Epithelial cell of esophagus (primary cell): Measurements from ENCODE around the gene NUPR1.

ENCODE experiments used
- DNase-seq: peaks from one replicate; pipeline ENCODE4 v3.0.0; 2010; ENCODE audit warnings: low read depth
- H3K4me3 ChIP-seq: 2 replicates; pipeline ENCODE4 v1.5.1; 2011; ENCODE audit warnings: mild to moderate bottlenecking, low read length, control low read depth
- TF ChIP-seq, protein P1 (sequence below): IDR thresholded peaks from 2 replicates; pipeline ENCODE4 v1.5.1; 2011; ENCODE audit warnings: low read depth, mild to moderate bottlenecking, low read length, control low read depth, inconsistent platforms; ENCODE audit not compliant: insufficient read depth; ENCODE audit errors: missing control alignments

Gene NUPR1

DNA sequence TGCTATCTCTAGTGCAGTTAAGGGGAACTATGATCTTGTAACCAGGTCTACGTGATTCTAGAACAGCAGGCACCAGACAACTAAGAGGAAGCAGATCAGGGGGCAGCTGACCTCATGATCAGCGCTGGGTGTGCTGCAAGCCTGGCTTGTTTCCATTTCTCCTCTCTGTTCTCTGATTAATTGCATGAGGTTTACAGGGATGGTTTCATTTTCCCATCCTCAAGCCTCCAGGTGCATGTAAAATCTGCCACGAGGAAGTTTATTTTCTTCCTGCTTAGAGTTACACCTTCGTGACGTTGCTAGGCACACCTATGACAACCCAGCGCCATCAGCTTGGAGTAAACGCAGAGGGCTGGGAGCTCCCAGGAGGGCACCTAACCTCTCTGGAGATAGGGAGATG is 4.3 kb upstream of the NUPR1 start:
- H3K4me3 ChIP-seq, result no peak overlapping the region
- peak; percentile 49 for DNase-seq
- TF ChIP-seq, protein P1, sequence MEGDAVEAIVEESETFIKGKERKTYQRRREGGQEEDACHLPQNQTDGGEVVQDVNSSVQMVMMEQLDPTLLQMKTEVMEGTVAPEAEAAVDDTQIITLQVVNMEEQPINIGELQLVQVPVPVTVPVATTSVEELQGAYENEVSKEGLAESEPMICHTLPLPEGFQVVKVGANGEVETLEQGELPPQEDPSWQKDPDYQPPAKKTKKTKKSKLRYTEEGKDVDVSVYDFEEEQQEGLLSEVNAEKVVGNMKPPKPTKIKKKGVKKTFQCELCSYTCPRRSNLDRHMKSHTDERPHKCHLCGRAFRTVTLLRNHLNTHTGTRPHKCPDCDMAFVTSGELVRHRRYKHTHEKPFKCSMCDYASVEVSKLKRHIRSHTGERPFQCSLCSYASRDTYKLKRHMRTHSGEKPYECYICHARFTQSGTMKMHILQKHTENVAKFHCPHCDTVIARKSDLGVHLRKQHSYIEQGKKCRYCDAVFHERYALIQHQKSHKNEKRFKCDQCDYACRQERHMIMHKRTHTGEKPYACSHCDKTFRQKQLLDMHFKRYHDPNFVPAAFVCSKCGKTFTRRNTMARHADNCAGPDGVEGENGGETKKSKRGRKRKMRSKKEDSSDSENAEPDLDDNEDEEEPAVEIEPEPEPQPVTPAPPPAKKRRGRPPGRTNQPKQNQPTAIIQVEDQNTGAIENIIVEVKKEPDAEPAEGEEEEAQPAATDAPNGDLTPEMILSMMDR, result no peak

DNA sequence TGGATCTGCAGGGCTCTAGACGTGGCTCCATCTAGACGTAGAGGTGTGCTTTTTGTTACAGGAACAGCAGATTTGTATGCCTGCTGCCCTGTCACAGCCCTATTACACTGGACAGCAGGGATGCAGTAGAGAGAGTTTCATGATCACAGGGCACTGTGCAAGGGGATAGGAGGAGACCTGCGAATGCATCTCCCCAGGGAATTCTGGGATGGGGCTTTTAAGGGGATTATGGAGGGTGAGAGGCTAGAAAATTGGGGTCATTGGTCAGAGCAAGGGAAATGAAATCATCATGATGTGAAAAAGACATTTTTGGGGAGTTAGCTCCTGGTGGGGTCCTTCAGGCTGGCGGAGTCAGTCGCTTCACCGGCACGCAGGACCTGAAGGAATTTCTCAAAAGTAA is 3.9 kb upstream of the NUPR1 start:
- TF ChIP-seq, protein P1, result no peak
- no peak overlapping the region for H3K4me3 ChIP-seq
- no peak for DNase-seq

DNA sequence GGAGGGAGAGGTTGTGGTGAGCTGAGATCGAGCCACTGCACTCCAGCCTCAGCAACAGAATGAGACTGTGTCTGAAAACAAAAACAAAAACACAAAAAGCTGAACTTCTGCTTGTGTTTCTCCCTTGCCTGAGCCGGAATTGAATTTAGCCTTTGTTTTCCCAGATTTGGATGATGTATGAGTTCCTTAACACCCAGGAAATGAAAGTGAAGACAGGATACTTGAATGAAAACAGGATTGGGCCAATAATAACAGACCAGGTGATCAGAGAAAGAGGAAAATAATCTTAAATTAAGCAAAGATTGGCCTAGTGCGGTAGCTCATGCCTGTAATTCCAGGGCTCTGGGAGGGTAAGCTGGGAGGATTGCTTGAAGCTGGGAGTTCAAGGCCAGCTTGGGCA is 1.6 kb upstream of the NUPR1 start:
- TF ChIP-seq, protein P1, result no peak
- H3K4me3 ChIP-seq, result no peak overlapping the region
- DNase-seq, result no peak

DNA sequence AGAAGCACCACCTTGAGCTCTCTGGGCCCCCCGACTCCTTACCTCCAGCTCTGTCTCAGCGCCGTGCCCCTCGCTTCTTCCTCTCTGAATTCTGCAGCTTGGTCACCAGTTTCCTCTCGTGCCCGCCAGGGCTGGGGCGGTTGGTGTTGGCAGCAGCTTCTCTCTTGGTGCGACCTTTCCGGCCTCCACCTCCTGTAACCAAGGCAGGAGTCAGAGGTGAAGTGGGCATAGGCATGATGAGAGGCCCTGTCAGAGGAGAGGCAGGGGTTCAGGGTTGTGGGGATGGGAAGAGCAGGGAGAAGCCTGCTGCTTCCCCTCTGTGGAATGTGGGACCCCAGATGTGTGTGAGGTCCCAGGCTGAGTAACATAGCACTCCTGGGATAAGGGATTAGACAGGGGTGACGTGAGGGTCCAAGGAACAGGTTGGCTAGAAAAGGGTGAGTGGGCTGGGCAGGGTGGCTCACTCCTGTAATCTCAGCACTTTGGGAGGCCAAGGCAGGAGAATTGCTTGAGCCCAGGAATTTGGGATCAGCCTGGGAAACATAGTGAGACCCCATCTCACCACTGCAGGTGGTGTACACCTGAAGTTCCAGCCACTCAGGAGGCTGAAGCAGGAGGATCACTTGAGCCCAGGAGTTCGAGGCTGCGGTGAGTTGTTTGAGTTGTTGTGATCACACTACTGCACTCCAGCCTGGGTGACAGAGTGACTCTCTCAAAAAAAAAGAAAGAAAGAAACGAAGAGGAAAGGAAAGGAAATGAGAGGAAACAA is 626 bp downstream of the NUPR1 start:
- peak overlapping the region; percentile 94 for H3K4me3 ChIP-seq
- no peak for DNase-seq
- TF ChIP-seq, protein P1, result no peak

DNA sequence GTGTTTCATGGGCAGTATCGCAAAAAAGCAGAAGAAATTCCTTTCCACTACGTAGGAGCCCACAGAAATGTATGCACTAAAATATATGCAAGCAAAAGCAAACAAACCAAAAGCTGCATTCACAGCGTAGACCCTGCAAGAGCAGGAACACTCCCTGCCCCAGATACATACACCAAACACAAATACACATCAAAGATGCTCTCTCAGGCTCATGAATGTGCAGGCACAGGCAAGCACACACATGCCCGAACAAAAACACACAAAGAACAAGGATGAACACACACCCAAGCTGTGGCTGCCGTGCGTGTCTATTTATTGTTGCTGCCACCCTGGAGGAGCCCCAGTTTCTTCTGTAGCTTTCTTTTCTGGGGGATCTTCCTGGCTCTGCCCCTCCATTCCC is 1.7 kb downstream of the NUPR1 start:
- TF ChIP-seq, protein P1, result no peak
- H3K4me3 ChIP-seq, result peak overlapping the region; percentile 94
- DNase-seq, result peak; percentile 96

DNA sequence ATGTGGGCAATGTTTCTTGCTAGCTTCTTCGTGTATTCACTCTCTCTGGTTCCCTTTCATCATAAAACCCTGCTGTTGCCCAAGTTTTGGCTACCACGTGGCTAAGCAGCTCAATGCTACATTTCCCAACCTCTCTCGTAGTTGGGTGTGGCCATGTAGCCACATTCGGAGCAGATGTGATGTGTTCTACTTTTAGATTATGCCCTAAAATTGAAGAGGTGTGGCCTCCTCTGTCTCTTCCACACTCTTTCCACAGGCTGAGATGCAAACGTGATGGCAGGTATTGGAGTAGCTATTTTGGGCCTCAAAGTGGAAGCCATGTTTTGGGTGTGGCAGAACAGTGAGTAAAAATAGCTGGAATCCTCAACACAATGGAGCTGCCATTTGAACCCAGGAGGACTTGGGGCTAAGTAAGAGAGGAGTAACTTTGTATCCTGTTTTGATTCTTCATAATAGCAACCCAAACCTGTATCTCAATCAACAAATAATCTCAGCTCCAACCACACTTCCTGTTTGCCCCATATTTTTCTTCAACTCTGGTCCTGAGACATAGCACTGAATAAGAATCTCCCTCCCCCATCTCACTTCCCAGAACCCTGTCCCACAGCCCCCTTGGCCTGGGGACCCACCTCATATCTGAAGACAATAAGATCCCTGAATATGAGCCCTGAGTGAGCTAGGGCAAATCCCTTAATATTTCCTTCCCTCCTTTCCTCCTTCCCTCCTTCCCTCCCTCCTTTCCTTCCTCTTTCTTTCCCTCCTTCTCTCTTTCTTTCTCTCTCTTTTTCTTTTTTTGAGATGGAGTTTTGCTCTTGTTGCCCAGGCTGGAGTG is 4.0 kb downstream of the NUPR1 start:
- no peak overlapping the region for H3K4me3 ChIP-seq
- DNase-seq, result peak; percentile 64
- TF ChIP-seq, protein P1, result no peak
